Cardiac muscle cell (in vitro differentiated cells and primary cell): ENCODE results near the gene LUZP4. TPM values are rescaled to one million over a fixed set of nuclear protein-coding genes. Genes with fewer than 3 reads are reported as not detected.
"Not testable (repeated sequence)": the region's sequence is repeated elsewhere in the genome, so short reads cannot be mapped to it uniquely, and the experiment has no call there.

Experiments used
- DNase-seq, 2 donors: peaks; one replicate each; pipeline versions ENCODE4 v3.0.0 to v3.0.0-alpha.2; 2010 to 2017; ENCODE audit warnings: low read depth in 1 of 2, low spot score in 1 of 2
- H3K27ac ChIP-seq: fragments of 200-600 bp; sonication (generic); 2 replicates; pipeline ENCODE4 v1.5.1; 2016
- H3K27me3 ChIP-seq: fragments of 200-600 bp; sonication (generic); 2 replicates; pipeline ENCODE4 v1.6.0; 2016; ENCODE audit warnings: control low read depth
- H3K36me3 ChIP-seq: fragments of 200-600 bp; sonication (generic); 2 replicates; pipeline ENCODE4 v1.5.1; 2016; ENCODE audit warnings: control low read depth
- H3K4me1 ChIP-seq: fragments of 200-600 bp; sonication (generic); 2 replicates; pipeline ENCODE4 v1.8.1; 2017; ENCODE audit warnings: low read depth, mild to moderate bottlenecking, mixed run types
- H3K4me3 ChIP-seq: fragments of 200-600 bp; sonication (generic); 2 replicates; pipeline ENCODE4 v1.5.1; 2016; ENCODE audit warnings: mild to moderate bottlenecking
- H3K9me3 ChIP-seq: fragments of 200-600 bp; sonication (generic); 2 replicates; pipeline ENCODE4 v1.5.1; 2017; ENCODE audit warnings: low read depth, mild to moderate bottlenecking, control low read depth
- polyA plus RNA-seq: library from polyadenylated mRNA; unstranded; fragments of >200 nt; fragmentation: Nextera tagmentation; extraction: Ambion mirVana; gene quantifications from 2 replicates; pipeline ENCODE4 v1.2.1, GENCODE V29; 2016
- total RNA-seq: library from RNA; depleted of rRNA; stranded (reverse); fragments of >200 nt; gene quantifications from 2 replicates; pipeline ENCODE4 v1.2.3, GENCODE V29; 2016
- TF ChIP-seq, protein P1 (sequence below): IDR thresholded peaks from 2 replicates; pipeline ENCODE4 v1.5.1; 2012; ENCODE audit warnings: low read depth, mild to moderate bottlenecking, low read length

LUZP4 gene
- total and polyA plus RNA-seq, 2 experiments from 2014 or later, result not detected

- Histone ChIP-seq H3K9me3 (no peaks in the 10 kb centered on the region), H3K36me3 (no peaks in the 10 kb centered on the region), H3K27ac (peak overlapping the region; percentile 95), H3K4me1 (peaks cover 14% of the 10 kb centered on the region), H3K4me3 (no peak overlapping the region), H3K27me3 (no peaks in the 10 kb centered on the region)
- DNase-seq, result peak in 1 of 2 donors; percentile 68
- TF ChIP-seq, protein P1, sequence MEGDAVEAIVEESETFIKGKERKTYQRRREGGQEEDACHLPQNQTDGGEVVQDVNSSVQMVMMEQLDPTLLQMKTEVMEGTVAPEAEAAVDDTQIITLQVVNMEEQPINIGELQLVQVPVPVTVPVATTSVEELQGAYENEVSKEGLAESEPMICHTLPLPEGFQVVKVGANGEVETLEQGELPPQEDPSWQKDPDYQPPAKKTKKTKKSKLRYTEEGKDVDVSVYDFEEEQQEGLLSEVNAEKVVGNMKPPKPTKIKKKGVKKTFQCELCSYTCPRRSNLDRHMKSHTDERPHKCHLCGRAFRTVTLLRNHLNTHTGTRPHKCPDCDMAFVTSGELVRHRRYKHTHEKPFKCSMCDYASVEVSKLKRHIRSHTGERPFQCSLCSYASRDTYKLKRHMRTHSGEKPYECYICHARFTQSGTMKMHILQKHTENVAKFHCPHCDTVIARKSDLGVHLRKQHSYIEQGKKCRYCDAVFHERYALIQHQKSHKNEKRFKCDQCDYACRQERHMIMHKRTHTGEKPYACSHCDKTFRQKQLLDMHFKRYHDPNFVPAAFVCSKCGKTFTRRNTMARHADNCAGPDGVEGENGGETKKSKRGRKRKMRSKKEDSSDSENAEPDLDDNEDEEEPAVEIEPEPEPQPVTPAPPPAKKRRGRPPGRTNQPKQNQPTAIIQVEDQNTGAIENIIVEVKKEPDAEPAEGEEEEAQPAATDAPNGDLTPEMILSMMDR, result no peak
Observed at GRCh38 chrX:115345615-115346014, 56.1 kb downstream of the LUZP4 start.

DNA sequence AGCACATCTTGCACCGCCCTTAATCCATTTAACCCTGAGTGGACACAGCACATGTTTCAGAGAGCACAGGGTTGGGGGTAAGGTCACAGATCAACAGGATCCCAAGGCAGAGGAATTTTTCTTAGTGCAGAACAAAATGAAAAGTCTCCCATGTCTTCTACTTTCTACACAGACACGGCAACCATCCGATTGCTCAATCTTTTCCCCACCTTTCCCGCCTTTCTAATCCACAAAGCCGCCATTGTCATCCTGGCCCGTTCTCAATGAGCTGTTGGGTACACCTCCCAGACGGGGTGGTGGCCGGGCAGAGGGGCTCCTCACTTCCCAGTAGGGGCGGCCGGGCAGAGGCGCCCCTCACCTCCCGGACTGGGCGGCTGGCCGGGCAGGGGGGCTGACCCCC lies 57.2 kb downstream of the LUZP4 start:
- H3K27ac ChIP-seq, DNase-seq, H3K36me3 ChIP-seq, H3K27me3 ChIP-seq, H3K9me3 ChIP-seq, H3K4me3 ChIP-seq: not testable (repeated sequence)
- peaks cover 14% of the 10 kb centered on the region for H3K4me1 ChIP-seq

GRCh38 chrX:115348446-115349225 lies 59.1 kb downstream of the LUZP4 start:
- H3K36me3 ChIP-seq, result no peaks in the 10 kb centered on the region
- TF ChIP-seq, protein P1, result no peak
- no peak overlapping the region for H3K4me3 ChIP-seq
- H3K4me1 ChIP-seq, result peaks cover 14% of the 10 kb centered on the region
- no peaks in the 10 kb centered on the region for H3K9me3 ChIP-seq
- H3K27ac ChIP-seq, result no peak overlapping the region
- DNase-seq, result no peak
- H3K27me3 ChIP-seq, result no peaks in the 10 kb centered on the region

DNA sequence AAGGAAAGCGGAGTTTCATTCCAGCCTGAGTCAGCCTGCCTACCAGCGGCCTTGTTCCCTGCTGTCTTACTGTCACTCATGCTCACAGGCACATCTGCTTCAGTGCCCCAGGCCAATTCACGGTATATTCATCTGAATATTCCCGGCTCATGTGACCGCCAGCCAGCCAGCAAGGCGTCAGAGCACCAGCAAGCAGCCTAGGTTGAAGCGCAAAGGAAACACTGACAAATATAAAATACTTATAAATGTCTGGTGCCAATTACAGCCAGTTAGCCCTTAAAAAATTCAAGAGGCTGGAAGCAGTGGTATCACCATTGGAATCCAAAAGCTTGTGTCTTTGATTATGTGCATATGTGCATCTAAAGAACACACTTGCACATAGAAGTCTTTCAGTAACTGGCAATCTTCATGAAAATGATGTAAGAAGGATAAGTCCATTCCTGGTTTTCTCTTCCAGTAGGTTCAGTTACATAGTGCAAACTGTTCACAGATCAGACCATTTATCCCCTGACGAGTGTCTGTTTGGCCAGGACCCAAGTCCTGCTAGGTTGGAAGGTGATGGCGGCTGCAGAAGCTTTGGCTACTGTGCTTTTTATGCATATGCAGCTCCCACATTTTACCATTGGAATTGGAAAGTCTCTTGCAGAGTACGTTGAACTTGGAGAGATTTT lies 61.3 kb downstream of the LUZP4 start:
- DNase-seq, result peak in 1 of 2 donors; percentile 15
- Histone ChIP-seq H3K27me3 (no peaks in the 10 kb centered on the region), H3K4me1 (peaks cover 1% of the 10 kb centered on the region), H3K36me3 (no peaks in the 10 kb centered on the region), H3K27ac (no peak overlapping the region), H3K9me3 (no peaks in the 10 kb centered on the region), H3K4me3 (no peak overlapping the region)
- TF ChIP-seq, protein P1, result no peak

DNA sequence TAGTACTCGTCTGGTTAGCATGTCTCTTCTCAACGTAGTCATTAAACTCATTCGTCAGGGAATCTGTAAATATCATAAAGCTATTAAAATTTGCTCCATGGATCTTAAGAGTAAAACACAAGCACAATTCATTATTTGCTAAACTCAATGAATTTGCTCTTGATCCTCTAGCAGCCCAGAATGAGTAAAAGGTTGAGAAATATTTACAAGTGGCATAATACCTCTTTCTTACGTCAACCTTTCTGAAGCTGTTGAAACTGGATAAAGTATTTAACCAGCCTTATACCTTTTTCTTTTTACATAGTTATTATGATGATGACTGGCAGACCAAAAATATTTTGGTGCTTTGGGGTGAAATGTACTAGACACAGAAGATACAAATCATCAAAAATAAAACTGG lies 66.9 kb downstream of the LUZP4 start:
- Histone ChIP-seq H3K27me3 (no peaks in the 10 kb centered on the region), H3K4me3 (no peak overlapping the region), H3K4me1 (peaks cover 4% of the 10 kb centered on the region), H3K27ac (no peak overlapping the region), H3K36me3 (no peaks in the 10 kb centered on the region), H3K9me3 (no peaks in the 10 kb centered on the region)
- DNase-seq, result no peak
- TF ChIP-seq, protein P1, result no peak

Other genes starting within 250 kb of the LUZP4 start
- gene RBMXL3, start 100.3 kb upstream of the LUZP4 start, total RNA-seq, result not detected in 2 replicates
- not detected in 2 replicates for gene RBMXL3, start 100.3 kb upstream of the LUZP4 start, polyA plus RNA-seq
- 8.2 and 9.4 TPM in 2 replicates for gene LRCH2, start 55.6 kb upstream of the LUZP4 start, total RNA-seq
- gene LRCH2, start 55.6 kb upstream of the LUZP4 start, polyA plus RNA-seq, result 4.8 and 5.2 TPM in 2 replicates